Mucosa of stomach (tissue), 1 donor: ENCODE results near the gene GNB1L.

ENCODE experiments used
- H3K27me3 ChIP-seq: one replicate; pipeline ENCODE4 v1.7.0; 2013; ENCODE audit warnings: mild to moderate bottlenecking, low read length; ENCODE audit not compliant: control insufficient read depth, insufficient read depth
- H3K36me3 ChIP-seq: one replicate; pipeline ENCODE4 v1.7.0; 2013; ENCODE audit warnings: low read length; ENCODE audit not compliant: control insufficient read depth, insufficient read depth
- H3K4me1 ChIP-seq: one replicate; pipeline ENCODE4 v1.7.0; 2013; ENCODE audit warnings: mild to moderate bottlenecking, low read length; ENCODE audit not compliant: control insufficient read depth, insufficient read depth
- H3K4me3 ChIP-seq: one replicate; pipeline ENCODE4 v1.7.0; 2013; ENCODE audit warnings: low read length
- H3K9ac ChIP-seq: one replicate; pipeline ENCODE4 v1.7.0; 2013; ENCODE audit warnings: mild to moderate bottlenecking, low read length, moderate library complexity
- H3K9me3 ChIP-seq: one replicate; pipeline ENCODE4 v1.7.0; 2013; ENCODE audit warnings: mild to moderate bottlenecking, low read length, moderate library complexity; ENCODE audit not compliant: control insufficient read depth
- donor health status: Pancreatic carcinoma.

Gene GNB1L

DNA sequence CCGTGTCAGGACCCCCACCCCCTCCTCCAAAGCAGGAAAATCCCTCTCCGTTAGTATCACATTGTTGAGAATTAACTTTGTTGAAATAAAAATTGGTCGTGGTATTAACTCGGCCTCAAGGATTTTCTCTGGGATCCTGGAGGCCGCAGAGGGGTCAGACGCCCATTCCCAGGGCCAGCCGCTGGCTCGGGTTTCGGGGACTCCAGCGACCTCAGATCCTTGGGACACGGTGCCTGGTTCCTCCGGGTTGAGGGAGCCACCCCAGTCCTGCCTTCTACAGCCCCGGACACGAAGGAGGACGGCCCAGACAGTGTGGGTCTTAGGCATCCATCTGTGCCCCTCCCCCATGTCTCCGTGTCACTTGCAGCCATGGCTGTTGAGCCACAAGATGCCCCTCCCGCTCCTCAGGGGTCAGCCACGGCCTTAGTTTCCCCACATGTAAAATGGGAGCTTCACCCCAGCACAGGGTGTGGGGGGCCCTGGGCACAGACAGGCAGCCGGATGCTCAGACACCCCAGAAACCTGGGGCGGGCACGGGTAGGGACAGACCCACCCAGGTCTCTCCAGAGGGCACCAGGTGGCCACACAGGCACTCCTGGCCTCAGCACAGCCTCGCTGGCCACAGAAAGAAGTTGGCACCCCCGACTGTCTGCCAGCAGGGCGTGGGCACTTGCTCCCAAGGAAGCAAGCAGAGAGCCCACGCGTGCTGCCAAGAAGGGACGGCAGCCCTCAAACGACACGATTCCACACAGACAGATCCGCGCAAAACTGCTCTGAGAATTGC lies 115.8 kb downstream of the GNB1L start:
- no peaks in the 10 kb centered on the region for H3K9me3 ChIP-seq
- H3K9ac ChIP-seq, result no peak overlapping the region
- H3K27me3 ChIP-seq, result peaks cover 12% of the 10 kb centered on the region
- no peaks in the 10 kb centered on the region for H3K36me3 ChIP-seq
- no peak overlapping the region for H3K4me3 ChIP-seq
- no peaks in the 10 kb centered on the region for H3K4me1 ChIP-seq

DNA sequence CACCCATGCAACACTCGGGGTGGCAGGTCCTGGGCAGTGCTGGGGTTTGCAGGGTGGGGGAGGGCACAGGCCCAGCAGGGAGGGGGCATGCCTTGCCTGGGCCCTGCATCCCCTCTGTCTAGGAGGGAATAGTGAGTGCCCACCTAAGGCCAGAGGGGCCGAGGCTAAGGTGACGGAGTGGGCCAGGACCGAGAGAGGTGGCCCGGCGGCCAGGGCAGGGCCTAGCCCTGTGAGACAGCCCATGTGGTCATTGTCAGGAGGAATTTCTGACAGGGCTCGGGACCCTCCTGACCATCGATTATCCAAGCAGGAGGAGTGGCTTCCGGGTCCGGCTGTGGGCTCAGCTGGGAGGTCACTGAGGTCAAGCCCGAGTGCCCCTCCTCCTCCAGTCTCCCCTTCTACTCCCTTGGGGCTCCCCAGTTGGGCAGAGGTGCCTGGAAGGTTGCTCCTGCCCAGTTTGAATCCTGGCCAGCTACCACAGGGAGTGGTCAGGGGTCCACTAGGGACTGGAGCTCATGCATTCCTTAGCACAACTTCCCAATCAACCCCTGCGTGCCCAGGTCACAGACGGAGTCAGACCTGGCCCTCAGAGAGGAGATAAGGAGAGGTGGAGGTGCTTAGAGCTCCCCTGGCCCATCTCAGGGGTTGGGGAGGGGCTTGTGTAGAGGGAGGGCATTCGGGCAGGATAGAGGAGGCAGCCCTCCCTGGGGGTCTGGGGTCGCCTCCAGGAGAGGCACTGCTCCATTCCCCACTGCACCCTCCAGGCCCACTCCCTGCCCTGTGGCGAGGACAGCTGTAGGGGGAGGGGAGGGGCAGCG lies 116.6 kb downstream of the GNB1L start:
- H3K36me3 ChIP-seq, result no peaks in the 10 kb centered on the region
- H3K4me3 ChIP-seq, result no peak overlapping the region
- H3K27me3 ChIP-seq, result peaks cover 12% of the 10 kb centered on the region
- no peak overlapping the region for H3K9ac ChIP-seq
- H3K4me1 ChIP-seq, result no peaks in the 10 kb centered on the region
- no peaks in the 10 kb centered on the region for H3K9me3 ChIP-seq

DNA sequence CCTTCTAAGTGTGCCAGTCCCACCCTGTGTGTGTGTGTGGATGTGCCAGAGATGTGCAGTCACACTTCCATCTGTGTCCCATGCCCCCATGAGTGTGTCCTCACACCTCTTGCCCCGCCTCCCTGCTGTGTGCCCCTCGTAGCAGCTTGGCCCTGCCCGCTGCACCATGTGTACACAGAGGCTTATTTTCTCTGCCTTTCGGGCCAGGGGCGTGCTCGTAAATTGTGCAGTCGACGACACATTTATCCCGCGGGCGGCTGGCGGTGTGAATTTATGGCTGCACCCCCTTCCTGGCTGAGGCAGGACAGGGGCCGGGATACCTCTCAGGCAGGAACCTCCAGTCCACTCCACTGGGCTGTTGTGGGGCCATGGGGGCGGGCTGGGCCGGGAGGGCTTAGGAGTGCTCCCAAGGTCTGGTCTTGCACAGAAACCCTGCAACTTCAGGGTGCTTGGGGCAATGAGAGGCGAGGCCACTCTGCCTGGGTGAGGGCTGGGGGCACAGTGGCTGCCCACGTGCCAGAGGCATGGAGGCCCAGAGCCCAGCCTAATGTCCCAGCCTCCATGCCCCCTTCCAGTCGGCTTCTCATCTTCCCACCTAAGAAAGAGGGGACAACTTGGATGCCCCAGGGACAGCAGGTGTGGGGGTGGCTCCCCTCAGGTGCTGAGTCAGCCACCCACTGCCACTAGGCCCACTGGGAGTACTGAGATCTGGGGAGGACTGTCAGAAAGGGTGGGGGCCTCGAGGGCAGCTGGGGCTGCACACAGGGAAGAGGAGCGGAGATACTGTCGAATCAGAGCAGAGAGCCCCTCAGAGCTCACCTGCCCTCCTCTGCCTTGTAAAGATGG lies 118.8 kb downstream of the GNB1L start:
- Histone ChIP-seq H3K4me1 (peaks cover 2% of the 10 kb centered on the region), H3K4me3 (no peak overlapping the region), H3K9ac (no peak overlapping the region), H3K36me3 (no peaks in the 10 kb centered on the region), H3K27me3 (peaks cover 22% of the 10 kb centered on the region), H3K9me3 (no peaks in the 10 kb centered on the region)

DNA sequence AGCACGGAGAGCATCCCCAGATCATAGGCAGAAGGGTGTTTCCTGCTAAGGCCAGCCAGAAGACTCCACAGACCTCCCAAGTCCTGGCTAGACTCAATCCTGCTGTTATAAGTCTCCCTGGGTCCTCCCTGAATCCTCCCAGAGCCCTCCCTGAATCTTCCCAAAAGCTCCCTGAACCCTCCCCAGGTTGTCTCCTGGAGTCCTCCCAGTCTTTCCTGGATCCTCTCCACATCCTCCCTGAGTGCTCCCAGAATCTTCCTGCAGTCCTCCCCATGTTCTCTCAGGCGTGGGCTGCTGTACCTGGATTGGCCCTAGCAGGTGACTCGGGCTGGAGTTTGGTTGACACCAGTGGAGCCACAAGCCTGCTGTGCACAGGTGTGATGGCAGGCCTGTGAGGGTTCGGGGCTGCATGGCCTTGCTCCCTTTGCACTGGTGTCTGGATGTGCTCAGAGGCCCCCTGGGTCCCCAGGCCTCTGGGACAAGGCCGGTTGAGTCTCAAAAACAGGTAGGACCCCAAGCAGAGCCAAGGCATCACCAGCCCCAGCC lies 119.8 kb downstream of the GNB1L start:
- Histone ChIP-seq H3K36me3 (no peaks in the 10 kb centered on the region), H3K4me3 (no peak overlapping the region), H3K9ac (no peak overlapping the region), H3K9me3 (no peaks in the 10 kb centered on the region), H3K27me3 (peaks cover 25% of the 10 kb centered on the region), H3K4me1 (peaks cover 11% of the 10 kb centered on the region)

DNA sequence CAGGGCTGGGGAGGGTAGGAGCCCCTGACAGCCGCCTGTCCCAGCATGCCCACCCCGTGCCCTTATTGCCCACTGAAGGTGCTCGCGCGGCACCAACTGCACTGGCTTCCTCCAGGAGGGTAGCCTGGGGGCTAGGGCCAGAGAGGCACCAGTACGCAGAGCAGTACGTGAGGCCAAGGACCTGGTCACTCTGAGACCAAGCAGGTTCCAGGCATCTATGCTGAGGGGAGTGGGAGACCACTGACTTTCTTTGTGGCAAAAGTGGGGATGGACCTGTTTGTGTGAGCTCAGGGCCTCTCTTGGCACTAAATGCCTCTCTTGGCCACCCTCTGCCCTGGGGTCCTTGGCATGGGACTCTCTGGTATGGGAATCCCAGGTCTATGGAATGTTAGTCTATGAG lies 120.5 kb downstream of the GNB1L start:
- Histone ChIP-seq H3K36me3 (no peaks in the 10 kb centered on the region), H3K4me3 (no peak overlapping the region), H3K9ac (no peak overlapping the region), H3K4me1 (peaks cover 11% of the 10 kb centered on the region), H3K27me3 (peaks cover 25% of the 10 kb centered on the region), H3K9me3 (no peaks in the 10 kb centered on the region)

DNA sequence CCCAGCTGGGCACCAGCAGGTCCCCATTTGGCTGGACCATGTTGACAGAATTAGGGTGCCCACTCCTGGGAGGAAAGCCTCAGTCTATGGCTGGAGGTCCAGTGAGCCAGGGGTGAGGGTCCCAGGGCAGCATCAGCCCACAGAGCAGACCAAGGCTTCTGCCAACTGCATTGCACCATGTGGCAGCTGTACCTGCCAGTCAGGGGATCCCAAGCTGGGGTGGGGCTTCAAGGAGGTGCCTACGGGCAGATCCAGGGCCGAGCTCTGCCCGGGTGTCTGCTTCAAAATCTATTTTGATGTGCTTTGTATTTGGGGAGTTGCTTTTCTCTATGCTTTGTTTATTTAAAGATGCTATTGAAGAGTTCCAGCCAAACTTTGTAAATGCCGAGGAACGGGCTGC lies 120.9 kb downstream of the GNB1L start:
- H3K27me3 ChIP-seq, result peaks cover 23% of the 10 kb centered on the region

More for the DNA sequence above, 120.9 kb downstream of the GNB1L start:
- H3K4me3 ChIP-seq, result no peak overlapping the region
- H3K4me1 ChIP-seq, result peaks cover 11% of the 10 kb centered on the region
- no peaks in the 10 kb centered on the region for H3K9me3 ChIP-seq
- H3K36me3 ChIP-seq, result no peaks in the 10 kb centered on the region
- no peak overlapping the region for H3K9ac ChIP-seq
